Measurements from ENCODE around the gene WDR33.

Gene WDR33

GRCh38 chr2:127719301-127720218 lies 91.4 kb downstream of the WDR33 start:
- no peak for TF ChIP-seq CTCF (IDR thresholded peaks at IDR 0.05; ENCODE audit: low read length, missing control alignments)
- no peak for DNase-seq (ENCODE audit: low read depth)
- H3K4me3 ChIP-seq (replicated peaks; ENCODE audit: low read depth, low read length), result no peak overlapping the region

GRCh38 chr2:127718271-127718670 lies 92.7 kb downstream of the WDR33 start:
- TF ChIP-seq CTCF (IDR thresholded peaks at IDR 0.05; ENCODE audit: low read length, missing control alignments), result no peak
- no peak for DNase-seq (ENCODE audit: low read depth)
- H3K4me3 ChIP-seq (replicated peaks; ENCODE audit: low read depth, low read length), result no peak overlapping the region

GRCh38 chr2:127715778-127716449 lies 95.1 kb downstream of the WDR33 start:
- H3K4me3 ChIP-seq (replicated peaks; ENCODE audit: low read depth, low read length), result no peak overlapping the region
- no peak for DNase-seq (ENCODE audit: low read depth)
- TF ChIP-seq CTCF (IDR thresholded peaks at IDR 0.05; ENCODE audit: low read length, missing control alignments), result no peak

- no peak overlapping the region for H3K4me3 ChIP-seq (replicated peaks; ENCODE audit: low read depth, low read length)
- DNase-seq (ENCODE audit: low read depth), result no peak
- no peak for TF ChIP-seq CTCF (IDR thresholded peaks at IDR 0.05; ENCODE audit: low read length, missing control alignments)
Measured at GRCh38 chr2:127713562-127713961, 97.4 kb downstream of the WDR33 start.

- no peak for DNase-seq (ENCODE audit: low read depth)
- no peak for TF ChIP-seq CTCF (IDR thresholded peaks at IDR 0.05; ENCODE audit: low read length, missing control alignments)
- H3K4me3 ChIP-seq (replicated peaks; ENCODE audit: low read depth, low read length), result no peak overlapping the region
Measured at GRCh38 chr2:127712999-127713398, 98.0 kb downstream of the WDR33 start.

GRCh38 chr2:127709336-127709735 lies 101.6 kb downstream of the WDR33 start:
- no peak for TF ChIP-seq CTCF (IDR thresholded peaks at IDR 0.05; ENCODE audit: low read length, missing control alignments)
- no peak overlapping the region for H3K4me3 ChIP-seq (replicated peaks; ENCODE audit: low read depth, low read length)
- DNase-seq (ENCODE audit: low read depth), result no peak
